MM.1S (cell line): ENCODE results near the gene TELO2.

Source experiments
- DNase-seq: peaks from one replicate; pipeline ENCODE4 v3.0.0-alpha.2; 2015
- H2AFZ ChIP-seq: fragments of 300-600 bp; sonication (generic); 2 replicates; pipeline ENCODE4 v1.6.0; 2016; ENCODE audit warnings: antibody characterized with exemption, low read length
- H3F3A ChIP-seq: fragments of 300-600 bp; sonication (generic); 2 replicates; pipeline ENCODE4 v1.6.1; 2016; ENCODE audit warnings: mild to moderate bottlenecking, antibody characterized with exemption, low read length, moderate library complexity, mixed read lengths; ENCODE audit not compliant: insufficient read depth
- H3K27ac ChIP-seq: fragments of 300-600 bp; sonication (generic); 2 replicates; pipeline ENCODE4 v1.5.1; 2016; ENCODE audit warnings: mild to moderate bottlenecking, low read length
- H3K27me3 ChIP-seq: fragments of 300-600 bp; sonication (generic); replicated peaks from 2 replicates; pipeline ENCODE4 v1.6.0; 2016; ENCODE audit warnings: low read length; ENCODE audit not compliant: insufficient read depth
- H3K36me3 ChIP-seq: fragments of 300-600 bp; sonication (generic); replicated peaks from 2 replicates; pipeline ENCODE4 v1.6.1; 2016; ENCODE audit warnings: mild to moderate bottlenecking, low read length, mixed read lengths; ENCODE audit not compliant: insufficient read depth
- H3K4me1 ChIP-seq: fragments of 300-600 bp; sonication (generic); 2 replicates; pipeline ENCODE4 v1.6.1; 2016; ENCODE audit warnings: low read length, mixed read lengths
- H3K4me2 ChIP-seq: fragments of 300-600 bp; sonication (generic); 2 replicates; pipeline ENCODE4 v1.6.0; 2016; ENCODE audit warnings: low read depth, low read length
- H3K4me3 ChIP-seq: fragments of 300-600 bp; sonication (generic); 2 replicates; pipeline ENCODE4 v1.5.1; 2016; ENCODE audit warnings: low read length, mixed read lengths
- H3K79me2 ChIP-seq: fragments of 300-600 bp; sonication (generic); 2 replicates; pipeline ENCODE4 v1.6.1; 2016; ENCODE audit warnings: mixed run types, low read length, mixed read lengths
- H3K9ac ChIP-seq: fragments of 300-600 bp; sonication (generic); 2 replicates; pipeline ENCODE4 v1.6.1; 2016; ENCODE audit warnings: low read length, mixed read lengths
- H3K9me2 ChIP-seq: fragments of 300-600 bp; sonication (generic); replicated peaks from 2 replicates; pipeline ENCODE4 v1.6.1; 2016; ENCODE audit warnings: mild to moderate bottlenecking, low read length, mixed read lengths; ENCODE audit not compliant: insufficient read depth
- H3K9me3 ChIP-seq: fragments of 300-600 bp; sonication (generic); replicated peaks from 2 replicates; pipeline ENCODE4 v1.6.1; 2016; ENCODE audit warnings: mild to moderate bottlenecking, low read length, mixed read lengths; ENCODE audit not compliant: insufficient read depth
- H4K20me1 ChIP-seq: fragments of 300-600 bp; sonication (generic); 2 replicates; pipeline ENCODE4 v1.6.1; 2016; ENCODE audit warnings: mild to moderate bottlenecking, low read length, moderate library complexity, mixed read lengths; ENCODE audit not compliant: insufficient read depth
- EZH2 ChIP-seq: fragments of 300-600 bp; sonication (generic); optimal IDR thresholded peaks from 2 replicates; pipeline ENCODE3; 2017; ENCODE audit warnings: low read depth, mild to moderate bottlenecking, antibody characterized with exemption, low read length, mixed read lengths
- EZH2phosphoT487 ChIP-seq: fragments of 300-600 bp; sonication (generic); IDR thresholded peaks from 2 replicates; pipeline ENCODE4 v1.6.1; 2018; ENCODE audit warnings: antibody characterized with exemption, low read length
- TF ChIP-seq, protein P1 (sequence below): fragments of 300-600 bp; sonication (generic); IDR thresholded peaks from 2 replicates; pipeline ENCODE4 v1.5.1; 2016; ENCODE audit warnings: antibody characterized with exemption, low read length, mixed read lengths

Gene TELO2

DNA sequence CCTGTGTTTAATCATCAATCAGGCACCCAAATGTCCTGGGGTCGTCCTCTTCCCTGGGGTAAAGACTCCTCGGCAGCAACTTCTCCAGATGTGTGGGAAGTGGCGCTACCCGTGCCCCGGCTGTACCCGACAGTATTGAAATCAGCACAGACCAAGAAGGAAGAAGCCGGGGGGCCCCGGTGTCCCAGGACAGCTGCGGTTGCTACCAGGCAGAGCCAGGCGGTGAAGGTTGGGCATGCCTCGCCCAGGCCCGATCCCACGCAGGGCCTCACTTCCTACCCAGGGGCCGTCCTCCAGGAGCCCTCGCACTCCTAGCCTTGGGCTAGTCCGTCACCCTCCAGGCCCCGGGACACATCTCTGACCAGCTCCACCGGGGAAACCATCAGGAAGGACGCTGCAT is 39.8 kb upstream of the TELO2 start:
- H3K9ac ChIP-seq = no peak overlapping the region
- H3K4me3 ChIP-seq = no peak overlapping the region
- H3K79me2 ChIP-seq = no peaks in the 10 kb centered on the region
- H3K9me3 ChIP-seq = no peaks in the 10 kb centered on the region
- no peaks in the 10 kb centered on the region for H3K27me3 ChIP-seq
- no peak overlapping the region for H3K27ac ChIP-seq
- DNase-seq = no peak
- H3K4me2 ChIP-seq = no peak overlapping the region
- no peaks in the 10 kb centered on the region for H3F3A ChIP-seq
- H4K20me1 ChIP-seq = no peaks in the 10 kb centered on the region
- TF ChIP-seq, protein P1, sequence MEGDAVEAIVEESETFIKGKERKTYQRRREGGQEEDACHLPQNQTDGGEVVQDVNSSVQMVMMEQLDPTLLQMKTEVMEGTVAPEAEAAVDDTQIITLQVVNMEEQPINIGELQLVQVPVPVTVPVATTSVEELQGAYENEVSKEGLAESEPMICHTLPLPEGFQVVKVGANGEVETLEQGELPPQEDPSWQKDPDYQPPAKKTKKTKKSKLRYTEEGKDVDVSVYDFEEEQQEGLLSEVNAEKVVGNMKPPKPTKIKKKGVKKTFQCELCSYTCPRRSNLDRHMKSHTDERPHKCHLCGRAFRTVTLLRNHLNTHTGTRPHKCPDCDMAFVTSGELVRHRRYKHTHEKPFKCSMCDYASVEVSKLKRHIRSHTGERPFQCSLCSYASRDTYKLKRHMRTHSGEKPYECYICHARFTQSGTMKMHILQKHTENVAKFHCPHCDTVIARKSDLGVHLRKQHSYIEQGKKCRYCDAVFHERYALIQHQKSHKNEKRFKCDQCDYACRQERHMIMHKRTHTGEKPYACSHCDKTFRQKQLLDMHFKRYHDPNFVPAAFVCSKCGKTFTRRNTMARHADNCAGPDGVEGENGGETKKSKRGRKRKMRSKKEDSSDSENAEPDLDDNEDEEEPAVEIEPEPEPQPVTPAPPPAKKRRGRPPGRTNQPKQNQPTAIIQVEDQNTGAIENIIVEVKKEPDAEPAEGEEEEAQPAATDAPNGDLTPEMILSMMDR = no peak
- TF ChIP-seq EZH2phosphoT487 (no peak), EZH2 (no peak)
- no peaks in the 10 kb centered on the region for H3K36me3 ChIP-seq
- no peak overlapping the region for H2AFZ ChIP-seq
- H3K9me2 ChIP-seq = no peaks in the 10 kb centered on the region
- H3K4me1 ChIP-seq = no peaks in the 10 kb centered on the region

GRCh38 chr16:1454561-1454960 is 38.6 kb upstream of the TELO2 start:
- Histone ChIP-seq H3K9me3 (no peaks in the 10 kb centered on the region), H3K9ac (no peak overlapping the region), H3K27ac (no peak overlapping the region), H3K4me3 (no peak overlapping the region), H3F3A (no peaks in the 10 kb centered on the region), H3K79me2 (no peaks in the 10 kb centered on the region), H3K36me3 (no peaks in the 10 kb centered on the region), H3K4me2 (no peak overlapping the region), H3K4me1 (no peaks in the 10 kb centered on the region), H3K27me3 (no peaks in the 10 kb centered on the region), H4K20me1 (no peaks in the 10 kb centered on the region), H2AFZ (no peak overlapping the region), H3K9me2 (no peaks in the 10 kb centered on the region)
- TF ChIP-seq, protein P1 = no peak
- TF ChIP-seq EZH2phosphoT487 = no peak
- DNase-seq = no peak

GRCh38 chr16:1455190-1456171 is 37.7 kb upstream of the TELO2 start:
- Histone ChIP-seq H3K4me3 (no peak overlapping the region), H3K36me3 (no peaks in the 10 kb centered on the region), H4K20me1 (no peaks in the 10 kb centered on the region), H3K79me2 (no peaks in the 10 kb centered on the region), H3K27ac (no peak overlapping the region), H3K9me2 (no peaks in the 10 kb centered on the region), H3K4me1 (no peaks in the 10 kb centered on the region), H3K9ac (no peak overlapping the region), H2AFZ (no peak overlapping the region), H3F3A (no peaks in the 10 kb centered on the region), H3K9me3 (no peaks in the 10 kb centered on the region), H3K27me3 (no peaks in the 10 kb centered on the region), H3K4me2 (no peak overlapping the region)
- DNase-seq = no peak
- TF ChIP-seq EZH2 (no peak), EZH2phosphoT487 (no peak)
- TF ChIP-seq, protein P1 = no peak
